OCI-LY1 (cell line): Measurements from ENCODE around the gene KREMEN2.

Source experiments
- EZH2 ChIP-seq: fragments of 200-600 bp; sonication (generic), shearing (Covaris generic); IDR thresholded peaks from 2 replicates; pipeline ENCODE4 v1.8.0; 2017; ENCODE audit warnings: borderline replicate concordance, mixed run types, mild to moderate bottlenecking, antibody characterized with exemption, low read length, moderate library complexity, mixed read lengths
- TF ChIP-seq, protein P1 (sequence below): fragments of 200-600 bp; sonication (generic), shearing (Covaris generic); IDR thresholded peaks from 2 replicates; pipeline ENCODE4 v1.5.1; 2017; ENCODE audit warnings: mild to moderate bottlenecking, antibody characterized with exemption, low read length, moderate library complexity, mixed read lengths

DNA sequence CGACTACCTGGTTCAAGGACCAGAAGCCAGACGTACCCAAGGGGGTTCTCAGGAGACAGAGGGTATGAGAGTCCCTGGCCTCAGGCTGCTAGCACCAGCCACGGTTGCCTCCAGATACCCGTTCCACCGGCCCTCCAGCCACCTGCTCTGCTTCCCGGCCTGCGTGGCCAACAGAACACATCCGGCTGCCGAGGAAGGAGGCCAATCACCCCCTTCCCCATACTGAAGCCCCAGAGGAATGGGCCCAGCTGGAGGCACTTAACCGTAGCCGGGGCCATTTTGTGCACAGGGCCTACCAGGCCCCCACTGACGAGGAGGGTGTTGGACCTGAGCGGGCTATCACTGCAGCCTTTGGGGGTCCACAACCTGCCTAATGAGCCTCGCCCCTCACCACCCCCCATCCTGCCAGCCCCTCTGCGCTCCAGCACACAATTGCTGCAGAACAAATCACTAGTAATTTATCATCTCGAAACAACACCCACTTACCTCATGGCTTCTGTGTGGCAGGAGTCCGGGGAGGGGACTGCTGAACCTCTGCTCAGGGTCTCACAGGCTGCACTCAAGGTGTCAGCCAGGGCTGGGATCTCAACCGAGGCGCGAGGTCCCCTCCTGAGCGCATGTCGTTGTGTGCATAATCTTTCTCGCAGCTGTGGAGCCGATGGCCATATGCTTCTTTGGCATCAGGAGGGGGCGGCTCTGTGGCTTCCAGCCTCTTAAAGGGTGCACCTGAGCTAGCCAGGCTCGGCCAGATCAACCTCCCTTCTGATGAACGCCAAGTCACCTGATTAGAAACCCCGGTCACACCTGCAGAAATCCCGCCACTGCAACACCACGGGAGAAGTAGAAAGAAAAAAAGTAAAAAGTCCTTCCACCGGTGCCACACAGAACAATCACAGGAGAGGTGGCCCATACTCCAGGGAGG lies 10.1 kb upstream of the KREMEN2 start:
- TF ChIP-seq, protein P1, sequence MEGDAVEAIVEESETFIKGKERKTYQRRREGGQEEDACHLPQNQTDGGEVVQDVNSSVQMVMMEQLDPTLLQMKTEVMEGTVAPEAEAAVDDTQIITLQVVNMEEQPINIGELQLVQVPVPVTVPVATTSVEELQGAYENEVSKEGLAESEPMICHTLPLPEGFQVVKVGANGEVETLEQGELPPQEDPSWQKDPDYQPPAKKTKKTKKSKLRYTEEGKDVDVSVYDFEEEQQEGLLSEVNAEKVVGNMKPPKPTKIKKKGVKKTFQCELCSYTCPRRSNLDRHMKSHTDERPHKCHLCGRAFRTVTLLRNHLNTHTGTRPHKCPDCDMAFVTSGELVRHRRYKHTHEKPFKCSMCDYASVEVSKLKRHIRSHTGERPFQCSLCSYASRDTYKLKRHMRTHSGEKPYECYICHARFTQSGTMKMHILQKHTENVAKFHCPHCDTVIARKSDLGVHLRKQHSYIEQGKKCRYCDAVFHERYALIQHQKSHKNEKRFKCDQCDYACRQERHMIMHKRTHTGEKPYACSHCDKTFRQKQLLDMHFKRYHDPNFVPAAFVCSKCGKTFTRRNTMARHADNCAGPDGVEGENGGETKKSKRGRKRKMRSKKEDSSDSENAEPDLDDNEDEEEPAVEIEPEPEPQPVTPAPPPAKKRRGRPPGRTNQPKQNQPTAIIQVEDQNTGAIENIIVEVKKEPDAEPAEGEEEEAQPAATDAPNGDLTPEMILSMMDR = no peak
- TF ChIP-seq EZH2 = no peak
